Caco-2 (cell line): ENCODE measurements around the gene LOXL1. TPM values are rescaled to one million over a fixed set of nuclear protein-coding genes. Genes with fewer than 3 reads are reported as not detected.

Experiments used
- BruUV-seq: library from RNA; stranded (reverse); fragments of 400-500 nt; replicated peaks from 2 replicates; lab custom pipeline; 2021; lab: Mats Ljungman, UMichigan
- CTCF ChIA-PET: fragments of 300-600 bp; sonication (Branson Sonifier 250); formaldehyde crosslinking; loops from one replicate; lab custom pipeline; 2022; ENCODE audit warnings: antibody characterized with exemption; lab: Charles Lee
- POLR2A ChIA-PET: fragments of 300-600 bp; sonication (Branson Sonifier 250); formaldehyde crosslinking; loops from one replicate; lab custom pipeline; 2022; ENCODE audit warnings: antibody characterized with exemption; lab: Charles Lee
- DNase-seq, 2 experiments: peaks; one replicate each; pipeline versions ENCODE4 v3.0.0 to v3.0.0-alpha.2; 2020 to 2022
- H3K27me3 ChIP-seq: replicated peaks from 2 replicates; pipeline ENCODE4 v1.6.0; 2011; ENCODE audit warnings: low read length; ENCODE audit not compliant: control insufficient read depth, insufficient read depth
- H3K36me3 ChIP-seq: 2 replicates; pipeline ENCODE4 v1.5.1; 2011; ENCODE audit warnings: low read length; ENCODE audit not compliant: control insufficient read depth, insufficient read depth
- H3K4me1 ChIP-seq: fragments of 250-450 bp; sonication (Bioruptor Pico); 2 replicates; pipeline ENCODE4 v1.5.1; 2020; ENCODE audit warnings: mild to moderate bottlenecking
- H3K4me3 ChIP-seq: 2 replicates; pipeline ENCODE4 v1.5.1; 2011; ENCODE audit warnings: low read depth, mild to moderate bottlenecking, control low read depth, low read length
- H3K9me3 ChIP-seq: fragments of 250-450 bp; sonication (Bioruptor Pico); 2 replicates; pipeline ENCODE4 v1.5.1; 2020; ENCODE audit warnings: mild to moderate bottlenecking, moderate library complexity
- H3K27ac Mint-ChIP-seq: one replicate; pipeline ENCODE4 v1.8.0; 2022; ENCODE audit warnings: mixed read lengths; ENCODE audit not compliant: unreplicated experiment
- H3K27me3 Mint-ChIP-seq: one replicate; pipeline ENCODE4 v1.8.0; 2022; ENCODE audit warnings: mixed read lengths; ENCODE audit not compliant: insufficient read depth, unreplicated experiment
- H3K36me3 Mint-ChIP-seq: one replicate; pipeline ENCODE4 v1.8.0; 2022; ENCODE audit warnings: mild to moderate bottlenecking, mixed read lengths; ENCODE audit not compliant: insufficient read depth, unreplicated experiment
- H3K4me1 Mint-ChIP-seq: one replicate; pipeline ENCODE4 v1.8.0; 2022; ENCODE audit warnings: low read depth, mixed read lengths; ENCODE audit not compliant: unreplicated experiment
- H3K4me3 Mint-ChIP-seq: one replicate; pipeline ENCODE4 v1.8.0; 2022; ENCODE audit warnings: mild to moderate bottlenecking, moderate library complexity, mixed read lengths; ENCODE audit not compliant: unreplicated experiment
- H3K9me3 Mint-ChIP-seq: one replicate; pipeline ENCODE4 v1.8.0; 2022; ENCODE audit warnings: mixed read lengths; ENCODE audit not compliant: unreplicated experiment
- intact Hi-C: fragments of 100-400 bp; cut with micrococcal nuclease; formaldehyde crosslinking; loops from one replicate; pipeline ENCODE4 v1.10.0; 2022; ENCODE audit not compliant: unreplicated experiment
- total RNA-seq: library from RNA; stranded (reverse); gene quantifications from 2 replicates; pipeline ENCODE4 v1.2.3, GENCODE V29; 2022
- TF ChIP-seq, protein P1 (sequence below), 2 experiments: fragments of 200-600 bp in 1 of 2; IDR thresholded peaks; 1 replicate in 1 of 2; 2 replicates in 1 of 2; pipeline versions ENCODE4 v1.5.1 to v1.8.0; 2011 to 2022; ENCODE audit warnings: antibody characterized with exemption in 1 of 2, control low read depth in 1 of 2, inconsistent platforms in 1 of 2, low read depth in 1 of 2, low read length in 1 of 2, mild to moderate bottlenecking in 1 of 2, moderate library complexity in 1 of 2; ENCODE audit not compliant: insufficient read depth in 1 of 2, severe bottlenecking in 1 of 2, unreplicated experiment in 1 of 2

Gene LOXL1
- total RNA-seq, 1 experiment from 2014 or later: 3.7 TPM

DNA sequence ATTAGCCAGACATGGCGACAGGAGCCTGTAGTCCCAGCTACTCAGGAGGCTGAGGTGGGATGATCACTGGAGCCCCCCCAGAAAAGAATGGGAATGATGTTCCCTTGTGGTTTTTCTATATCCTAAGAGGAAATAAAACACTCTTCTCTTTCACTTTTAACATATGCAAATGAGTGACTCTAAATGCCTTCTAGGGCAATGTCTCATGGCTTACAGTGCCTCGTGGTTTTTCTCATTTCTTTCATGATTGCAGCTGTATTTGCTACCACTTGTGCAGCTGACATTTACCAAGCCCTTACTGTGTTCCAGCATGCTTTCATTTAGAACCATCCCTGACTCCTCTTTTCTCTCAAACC, 39.5 kb downstream of the LOXL1 start:
- H3K4me3 ChIP-seq: no peak overlapping the region
- H3K27me3 ChIP-seq: no peaks in the 10 kb centered on the region
- CTCF ChIA-PET: interaction anchor here (3.2 kb wide), 1 partner anchor 15 kb away, joined by 24 read pairs; no protein-coding TSS in a partner anchor
- no peaks in the 10 kb centered on the region for H3K9me3 ChIP-seq
- no peaks in the 10 kb centered on the region for H3K36me3 ChIP-seq
- H3K4me1 ChIP-seq: no peaks in the 10 kb centered on the region
- no peaks in the 10 kb centered on the region for H3K9me3 Mint-ChIP-seq
- intact Hi-C loops: no loop called here
- POLR2A ChIA-PET: no interaction called here
- TF ChIP-seq, protein P1, sequence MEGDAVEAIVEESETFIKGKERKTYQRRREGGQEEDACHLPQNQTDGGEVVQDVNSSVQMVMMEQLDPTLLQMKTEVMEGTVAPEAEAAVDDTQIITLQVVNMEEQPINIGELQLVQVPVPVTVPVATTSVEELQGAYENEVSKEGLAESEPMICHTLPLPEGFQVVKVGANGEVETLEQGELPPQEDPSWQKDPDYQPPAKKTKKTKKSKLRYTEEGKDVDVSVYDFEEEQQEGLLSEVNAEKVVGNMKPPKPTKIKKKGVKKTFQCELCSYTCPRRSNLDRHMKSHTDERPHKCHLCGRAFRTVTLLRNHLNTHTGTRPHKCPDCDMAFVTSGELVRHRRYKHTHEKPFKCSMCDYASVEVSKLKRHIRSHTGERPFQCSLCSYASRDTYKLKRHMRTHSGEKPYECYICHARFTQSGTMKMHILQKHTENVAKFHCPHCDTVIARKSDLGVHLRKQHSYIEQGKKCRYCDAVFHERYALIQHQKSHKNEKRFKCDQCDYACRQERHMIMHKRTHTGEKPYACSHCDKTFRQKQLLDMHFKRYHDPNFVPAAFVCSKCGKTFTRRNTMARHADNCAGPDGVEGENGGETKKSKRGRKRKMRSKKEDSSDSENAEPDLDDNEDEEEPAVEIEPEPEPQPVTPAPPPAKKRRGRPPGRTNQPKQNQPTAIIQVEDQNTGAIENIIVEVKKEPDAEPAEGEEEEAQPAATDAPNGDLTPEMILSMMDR (IDR thresholded peaks at IDR 0.05; ENCODE audit: insufficient read depth in 1 of 2, low read depth in 1 of 2, low read length in 1 of 2, severe bottlenecking in 1 of 2, unreplicated experiment in 1 of 2): no peak
- no peak for DNase-seq
- H3K27me3 Mint-ChIP-seq: peaks cover 11% of the 10 kb centered on the region
- H3K27ac Mint-ChIP-seq: no peak overlapping the region
- no peak overlapping the region for H3K4me3 Mint-ChIP-seq
- no peaks in the 10 kb centered on the region for H3K36me3 Mint-ChIP-seq
- BruUV-seq: no TSS peak
- H3K4me1 Mint-ChIP-seq: no peaks in the 10 kb centered on the region

DNA sequence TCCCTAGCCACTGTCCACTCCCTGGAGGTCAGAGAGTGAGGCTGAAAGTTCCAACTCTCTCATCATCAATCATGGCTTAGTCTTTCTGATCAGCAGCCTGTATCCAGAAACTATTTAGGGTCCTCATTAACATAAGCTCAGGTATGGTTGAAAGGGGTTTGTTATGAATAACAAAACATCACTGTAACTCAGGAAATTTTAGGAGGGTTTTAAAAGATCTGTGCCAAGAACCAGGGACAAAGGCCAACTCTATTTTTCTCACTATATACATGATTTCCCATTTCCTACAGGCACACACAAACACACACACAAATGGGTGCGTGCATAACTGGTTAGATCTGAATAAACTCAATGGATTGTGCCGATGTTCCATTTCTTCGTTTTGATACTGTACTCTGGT, 42.2 kb downstream of the LOXL1 start:
- H3K9me3 Mint-ChIP-seq: no peaks in the 10 kb centered on the region
- Histone ChIP-seq H3K9me3 (no peaks in the 10 kb centered on the region), H3K27me3 (no peaks in the 10 kb centered on the region), H3K36me3 (no peaks in the 10 kb centered on the region), H3K4me1 (no peaks in the 10 kb centered on the region), H3K4me3 (no peak overlapping the region)
- no peaks in the 10 kb centered on the region for H3K36me3 Mint-ChIP-seq
- no peak overlapping the region for H3K27ac Mint-ChIP-seq
- peaks cover 8% of the 10 kb centered on the region for H3K4me1 Mint-ChIP-seq
- H3K4me3 Mint-ChIP-seq: no peak overlapping the region
- TF ChIP-seq, protein P1 (IDR thresholded peaks at IDR 0.05; ENCODE audit: insufficient read depth in 1 of 2, low read depth in 1 of 2, low read length in 1 of 2, severe bottlenecking in 1 of 2, unreplicated experiment in 1 of 2): no peak
- H3K27me3 Mint-ChIP-seq: peaks cover 10% of the 10 kb centered on the region
- BruUV-seq: no TSS peak
- CTCF ChIA-PET: interaction anchor here (1.0 kb wide), 1 partner anchor 17 kb away, joined by 5 read pairs; no protein-coding TSS in a partner anchor
- intact Hi-C loops: no loop called here
- POLR2A ChIA-PET: no interaction called here
- no peak for DNase-seq

DNA sequence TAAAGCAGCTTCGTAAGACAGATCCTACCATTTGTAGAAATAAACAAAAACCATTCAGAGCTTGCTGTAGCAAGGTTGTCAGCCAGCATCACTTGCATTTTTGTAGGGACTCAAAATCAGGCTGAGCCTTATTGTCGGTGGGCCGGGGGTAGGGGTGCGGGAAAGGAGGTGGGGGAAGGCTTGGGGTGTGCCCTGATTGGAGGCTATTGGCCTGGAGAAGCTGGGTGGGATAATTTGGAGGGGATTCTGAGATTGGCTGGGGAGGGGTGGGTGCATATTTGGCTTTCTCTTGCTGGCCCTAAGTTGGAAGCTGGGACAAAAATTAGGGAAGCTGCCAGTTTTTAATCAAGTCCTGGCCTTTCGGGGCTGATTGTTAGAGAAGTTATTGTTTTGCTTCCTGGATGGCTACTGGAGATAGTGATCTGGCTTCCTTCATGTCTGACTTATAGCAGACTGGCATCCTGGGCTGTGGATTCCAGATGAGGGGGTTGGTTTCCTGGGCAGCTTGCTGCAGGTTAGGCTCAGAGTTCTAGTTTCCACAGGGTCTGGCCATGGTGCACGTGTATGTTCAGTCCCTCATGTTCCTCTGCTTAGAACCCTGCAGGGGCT, 43.0 kb downstream of the LOXL1 start:
- POLR2A ChIA-PET: no interaction called here
- H3K36me3 ChIP-seq: no peaks in the 10 kb centered on the region

More for the DNA sequence above, 43.0 kb downstream of the LOXL1 start:
- H3K27me3 Mint-ChIP-seq: peaks cover 10% of the 10 kb centered on the region
- DNase-seq: no peak
- H3K36me3 Mint-ChIP-seq: no peaks in the 10 kb centered on the region
- no peak overlapping the region for H3K4me3 Mint-ChIP-seq
- Histone ChIP-seq H3K9me3 (no peaks in the 10 kb centered on the region), H3K27me3 (no peaks in the 10 kb centered on the region), H3K4me3 (no peak overlapping the region), H3K4me1 (no peaks in the 10 kb centered on the region)
- TF ChIP-seq, protein P1 (IDR thresholded peaks at IDR 0.05; ENCODE audit: insufficient read depth in 1 of 2, low read depth in 1 of 2, low read length in 1 of 2, severe bottlenecking in 1 of 2, unreplicated experiment in 1 of 2): no peak
- peaks cover 8% of the 10 kb centered on the region for H3K4me1 Mint-ChIP-seq
- BruUV-seq: no TSS peak
- H3K9me3 Mint-ChIP-seq: no peaks in the 10 kb centered on the region
- CTCF ChIA-PET: interaction anchor here (0.6 to 6.6 kb wide), 2 partner anchors 69 to 170 kb away, joined by 4 to 194 read pairs; no protein-coding TSS in a partner anchor
- no peak overlapping the region for H3K27ac Mint-ChIP-seq
- intact Hi-C loops: no loop called here
